Activated naive CD4-positive, alpha-beta T cell treated with anti-CD3 and anti-CD28 coated beads, Interleukin-2, amount 50 U/mL, for 24 hours (primary cell): Measurements from ENCODE around the gene RAPGEF6.
"Not testable (repeated sequence)": the region's sequence is repeated elsewhere in the genome, so short reads cannot be mapped to it uniquely, and the experiment has no call there.

ENCODE experiments used
- H3K27ac Mint-ChIP-seq: one replicate; pipeline ENCODE4 v1.8.0; 2021; ENCODE audit warnings: mild to moderate bottlenecking, mixed read lengths
- H3K27me3 Mint-ChIP-seq: one replicate; pipeline ENCODE4 v1.8.0; 2021; ENCODE audit warnings: mixed read lengths
- H3K36me3 Mint-ChIP-seq: one replicate; pipeline ENCODE4 v1.8.0; 2021; ENCODE audit warnings: mixed read lengths
- H3K4me1 Mint-ChIP-seq: one replicate; pipeline ENCODE4 v1.8.0; 2021; ENCODE audit warnings: mixed read lengths
- H3K4me3 Mint-ChIP-seq: one replicate; pipeline ENCODE4 v1.8.0; 2021; ENCODE audit warnings: mild to moderate bottlenecking, mixed read lengths
- H3K9me3 Mint-ChIP-seq: one replicate; pipeline ENCODE4 v1.8.0; 2021; ENCODE audit warnings: mixed read lengths

RAPGEF6 gene

DNA sequence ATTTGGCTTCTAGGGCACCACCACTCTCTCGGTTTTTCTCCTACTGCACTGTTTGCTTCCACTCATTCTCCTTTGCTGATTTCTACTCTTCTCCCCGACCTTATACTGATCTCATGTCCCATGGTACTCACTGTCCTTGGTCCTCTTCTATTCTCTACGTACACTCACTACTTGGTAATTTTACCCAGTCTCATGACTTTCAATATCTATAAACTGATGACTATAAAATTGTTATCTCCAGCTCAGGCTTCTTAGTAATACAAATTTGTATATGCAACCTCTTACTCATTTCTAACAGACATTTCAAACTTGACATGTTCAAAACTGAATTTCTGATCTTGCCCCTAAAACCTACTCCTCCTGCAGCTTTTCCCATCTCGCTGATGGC, 4.1 kb downstream of the RAPGEF6 start:
- Mint-ChIP-seq H3K27me3 (no peaks in the 10 kb centered on the region), H3K9me3 (peaks cover 1% of the 10 kb centered on the region), H3K4me1 (peaks cover 7% of the 10 kb centered on the region), H3K27ac (no peak overlapping the region), H3K4me3 (no peak overlapping the region), H3K36me3 (peaks cover 11% of the 10 kb centered on the region)

GRCh38 chr5:131630208-131630962, 4.6 kb downstream of the RAPGEF6 start:
- H3K4me1 Mint-ChIP-seq = peaks cover 7% of the 10 kb centered on the region
- peaks cover 14% of the 10 kb centered on the region for H3K36me3 Mint-ChIP-seq
- H3K4me3 Mint-ChIP-seq = peak overlapping the region; percentile 1
- no peak overlapping the region for H3K27ac Mint-ChIP-seq
- peaks cover 4% of the 10 kb centered on the region for H3K9me3 Mint-ChIP-seq
- no peaks in the 10 kb centered on the region for H3K27me3 Mint-ChIP-seq

DNA sequence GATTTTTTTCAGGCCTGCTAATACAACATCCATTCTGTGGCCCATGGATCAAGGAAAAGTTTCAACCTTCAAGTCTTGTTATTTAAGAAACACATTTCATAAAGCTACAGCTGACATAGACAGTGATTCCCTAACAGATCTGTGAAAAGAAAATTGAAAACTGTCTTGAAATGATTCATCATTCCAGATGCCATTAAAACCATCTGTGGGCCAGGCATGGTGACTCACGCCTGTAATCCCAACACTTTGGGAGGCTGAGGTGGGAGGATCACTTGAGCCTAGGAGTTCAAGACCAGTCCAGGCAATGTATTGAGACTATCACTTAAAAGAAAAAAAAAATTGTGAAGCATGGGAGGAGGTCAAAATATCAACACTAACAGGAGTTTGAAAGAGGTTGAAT, 6.0 kb downstream of the RAPGEF6 start:
- Mint-ChIP-seq H3K27ac (peak overlapping the region; percentile 87), H3K27me3 (no peaks in the 10 kb centered on the region), H3K9me3 (peaks cover 4% of the 10 kb centered on the region), H3K36me3 (peaks cover 14% of the 10 kb centered on the region), H3K4me1 (peaks cover 8% of the 10 kb centered on the region), H3K4me3 (peak overlapping the region; percentile 20)

GRCh38 chr5:131627207-131627865, 7.7 kb downstream of the RAPGEF6 start:
- H3K4me1 Mint-ChIP-seq = peaks cover 20% of the 10 kb centered on the region
- H3K4me3 Mint-ChIP-seq = no peak overlapping the region
- no peaks in the 10 kb centered on the region for H3K27me3 Mint-ChIP-seq

DNA sequence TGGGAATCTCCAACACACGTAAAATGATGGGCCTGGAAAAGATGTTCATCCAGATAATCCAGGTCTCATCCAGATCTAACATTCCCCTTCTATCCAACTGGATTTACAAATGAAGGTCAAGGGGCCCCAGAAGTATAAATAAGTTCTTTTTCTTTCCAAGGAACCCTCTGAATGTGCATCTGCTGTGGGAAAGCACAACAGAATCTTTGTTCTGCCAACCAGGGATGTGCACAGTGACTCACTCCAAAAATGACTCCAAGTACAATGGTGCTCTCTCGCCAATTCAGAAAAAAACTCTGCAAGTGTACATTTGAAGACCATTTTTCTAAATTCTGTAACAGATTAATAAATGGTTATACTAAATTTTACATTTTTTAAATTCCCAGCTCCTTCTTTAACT, 12.4 kb downstream of the RAPGEF6 start:
- Mint-ChIP-seq H3K27ac (no peak overlapping the region), H3K4me3 (no peak overlapping the region), H3K4me1 (peaks cover 62% of the 10 kb centered on the region), H3K27me3 (no peaks in the 10 kb centered on the region), H3K36me3 (peaks cover 23% of the 10 kb centered on the region), H3K9me3 (peaks cover 4% of the 10 kb centered on the region)

More at GRCh38 chr5:131627207-131627865, 7.7 kb downstream of the RAPGEF6 start:
- Mint-ChIP-seq H3K36me3 (peaks cover 19% of the 10 kb centered on the region), H3K9me3 (peaks cover 4% of the 10 kb centered on the region), H3K27ac (no peak overlapping the region)

- peaks cover 22% of the 10 kb centered on the region for H3K36me3 Mint-ChIP-seq
- peaks cover 72% of the 10 kb centered on the region for H3K4me1 Mint-ChIP-seq
- not testable (repeated sequence) for H3K4me3 Mint-ChIP-seq, H3K27ac Mint-ChIP-seq, H3K9me3 Mint-ChIP-seq, H3K27me3 Mint-ChIP-seq
Observed at GRCh38 chr5:131621164-131621563, 13.9 kb downstream of the RAPGEF6 start.

GRCh38 chr5:131619102-131619501, 15.9 kb downstream of the RAPGEF6 start:
- Mint-ChIP-seq H3K4me3 (no peak overlapping the region), H3K4me1 (peaks cover 85% of the 10 kb centered on the region), H3K36me3 (peaks cover 23% of the 10 kb centered on the region), H3K27me3 (no peaks in the 10 kb centered on the region), H3K9me3 (no peaks in the 10 kb centered on the region), H3K27ac (no peak overlapping the region)

- Mint-ChIP-seq H3K27me3 (no peaks in the 10 kb centered on the region), H3K27ac (no peak overlapping the region), H3K4me3 (peak overlapping the region; percentile 19), H3K36me3 (peaks cover 17% of the 10 kb centered on the region), H3K4me1 (peaks cover 79% of the 10 kb centered on the region), H3K9me3 (no peaks in the 10 kb centered on the region)
Observed at GRCh38 chr5:131617140-131617822, 17.7 kb downstream of the RAPGEF6 start.

- Mint-ChIP-seq H3K9me3 (no peaks in the 10 kb centered on the region), H3K27me3 (no peaks in the 10 kb centered on the region), H3K27ac (peak overlapping the region; percentile 15), H3K4me1 (peaks cover 76% of the 10 kb centered on the region), H3K4me3 (no peak overlapping the region), H3K36me3 (peaks cover 11% of the 10 kb centered on the region)
Observed at GRCh38 chr5:131615957-131616356, 19.1 kb downstream of the RAPGEF6 start.

GRCh38 chr5:131613423-131613822, 21.6 kb downstream of the RAPGEF6 start:
- H3K36me3 Mint-ChIP-seq = peaks cover 12% of the 10 kb centered on the region
- H3K27ac Mint-ChIP-seq = no peak overlapping the region
- no peaks in the 10 kb centered on the region for H3K9me3 Mint-ChIP-seq
- H3K4me3 Mint-ChIP-seq = no peak overlapping the region
- H3K4me1 Mint-ChIP-seq = peaks cover 75% of the 10 kb centered on the region
- no peaks in the 10 kb centered on the region for H3K27me3 Mint-ChIP-seq

DNA sequence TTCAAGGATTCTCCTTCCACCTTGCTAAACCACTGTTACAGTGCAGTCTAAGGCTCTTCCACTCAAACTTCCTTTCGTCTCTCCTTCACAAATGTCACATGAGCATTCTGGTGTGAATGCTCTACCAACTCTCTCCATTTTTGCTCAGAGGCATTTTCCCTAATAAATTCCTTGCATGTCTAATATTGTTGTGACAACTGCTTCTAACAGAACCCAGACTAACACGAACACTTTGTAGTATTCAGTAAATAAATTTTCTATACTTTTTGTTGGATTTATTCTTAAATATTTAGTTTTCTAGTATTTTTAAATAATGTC, 24.0 kb downstream of the RAPGEF6 start:
- Mint-ChIP-seq H3K27ac (peak overlapping the region; percentile 10), H3K4me3 (no peak overlapping the region), H3K36me3 (peaks cover 14% of the 10 kb centered on the region), H3K27me3 (no peaks in the 10 kb centered on the region), H3K4me1 (peaks cover 79% of the 10 kb centered on the region), H3K9me3 (no peaks in the 10 kb centered on the region)

DNA sequence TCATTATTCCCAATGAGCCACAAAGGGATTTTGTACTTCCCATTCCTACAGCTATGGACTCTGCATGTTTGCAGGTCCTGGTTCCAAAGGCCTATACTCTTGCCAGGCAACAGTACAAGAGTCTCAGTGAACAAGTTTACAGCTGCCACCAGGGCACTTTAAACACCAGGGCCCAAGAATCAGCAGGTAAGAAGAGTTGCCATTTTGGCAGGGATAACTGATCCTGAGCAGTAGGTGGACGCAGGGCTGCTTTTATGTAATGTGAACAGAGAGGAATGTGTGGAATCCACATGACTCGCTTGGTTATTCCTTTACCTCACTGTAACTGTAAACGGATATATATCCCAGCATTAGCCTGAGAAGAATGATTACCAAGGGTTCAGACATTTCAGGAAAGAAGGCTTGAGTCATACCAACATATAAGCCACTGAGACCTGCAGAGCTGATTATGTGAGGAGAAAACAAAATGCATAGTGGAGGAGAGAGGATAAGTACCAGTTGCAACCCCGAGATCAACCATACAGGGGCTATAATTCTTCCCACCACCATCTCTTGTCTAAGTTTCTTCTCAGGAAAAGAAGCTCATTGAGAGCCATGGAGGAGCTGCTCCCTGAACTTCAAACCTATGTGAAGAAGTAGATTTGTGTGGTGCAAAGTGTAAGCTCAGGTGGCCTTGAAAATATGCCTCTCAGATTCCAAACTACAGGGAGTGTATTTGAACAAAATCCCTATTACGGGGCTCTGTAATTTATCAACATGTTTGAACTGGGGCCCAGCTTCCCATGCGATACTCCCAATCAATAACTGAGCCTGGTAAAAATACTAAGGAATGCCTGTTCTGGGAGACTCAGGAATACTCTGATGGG, 24.6 kb downstream of the RAPGEF6 start:
- H3K36me3 Mint-ChIP-seq = peaks cover 14% of the 10 kb centered on the region
- H3K9me3 Mint-ChIP-seq = no peaks in the 10 kb centered on the region
- peaks cover 76% of the 10 kb centered on the region for H3K4me1 Mint-ChIP-seq
- no peaks in the 10 kb centered on the region for H3K27me3 Mint-ChIP-seq
- no peak overlapping the region for H3K27ac Mint-ChIP-seq
- no peak overlapping the region for H3K4me3 Mint-ChIP-seq

- Mint-ChIP-seq H3K27me3 (no peaks in the 10 kb centered on the region), H3K9me3 (no peaks in the 10 kb centered on the region), H3K4me1 (peaks cover 79% of the 10 kb centered on the region), H3K4me3 (no peak overlapping the region), H3K36me3 (peaks cover 13% of the 10 kb centered on the region), H3K27ac (no peak overlapping the region)
Observed at GRCh38 chr5:131609774-131610173, 25.3 kb downstream of the RAPGEF6 start.

- no peaks in the 10 kb centered on the region for H3K27me3 Mint-ChIP-seq
- H3K9me3 Mint-ChIP-seq = no peaks in the 10 kb centered on the region
- peaks cover 75% of the 10 kb centered on the region for H3K4me1 Mint-ChIP-seq
- peak overlapping the region; percentile 92 for H3K27ac Mint-ChIP-seq
- peak overlapping the region; percentile 59 for H3K4me3 Mint-ChIP-seq
- H3K36me3 Mint-ChIP-seq = peaks cover 7% of the 10 kb centered on the region
Observed at GRCh38 chr5:131608597-131608996, 26.4 kb downstream of the RAPGEF6 start.

GRCh38 chr5:131607903-131608540, 27.0 kb downstream of the RAPGEF6 start:
- peaks cover 72% of the 10 kb centered on the region for H3K4me1 Mint-ChIP-seq

More at GRCh38 chr5:131607903-131608540, 27.0 kb downstream of the RAPGEF6 start:
- Mint-ChIP-seq H3K9me3 (no peaks in the 10 kb centered on the region), H3K4me3 (no peak overlapping the region), H3K36me3 (peaks cover 7% of the 10 kb centered on the region), H3K27me3 (no peaks in the 10 kb centered on the region), H3K27ac (no peak overlapping the region)
